ENCODE data around the gene PRKCB.
A peak's percentile ranks its signal among the peaks of the same experiment; 100 is the strongest.
"Not testable (repeated sequence)": the region's sequence is repeated elsewhere in the genome, so short reads cannot be mapped to it uniquely, and the experiment has no call there.

The PRKCB gene

GRCh38 chr16:24149102-24149501 is 313.3 kb downstream of the PRKCB start:
- no peaks in the 10 kb centered on the region for H3K36me3 ChIP-seq (ENCODE audit: control insufficient read depth, insufficient read depth, low read length)

GRCh38 chr16:24150282-24150681 is 314.5 kb downstream of the PRKCB start:
- Histone ChIP-seq H3K27ac (ENCODE audit: low read depth, low read length) (no peak overlapping the region), H3K9me3 (ENCODE audit: control insufficient read depth, insufficient read depth, low read length) (no peaks in the 10 kb centered on the region), H3K9ac (ENCODE audit: low read depth, low read length) (no peak overlapping the region), H3K4me1 (ENCODE audit: control insufficient read depth, insufficient read depth, low read length) (no peaks in the 10 kb centered on the region; the same call in 1 of the 2 replicates), H3K27me3 (ENCODE audit: control insufficient read depth, insufficient read depth, low read length) (no peaks in the 10 kb centered on the region), H3K36me3 (ENCODE audit: control insufficient read depth, insufficient read depth, low read length) (no peaks in the 10 kb centered on the region), H3K4me3 (ENCODE audit: low read depth, low read length) (no peak overlapping the region)

More at GRCh38 chr16:24149102-24149501, 313.3 kb downstream of the PRKCB start:
- no peak overlapping the region for H3K4me3 ChIP-seq (ENCODE audit: low read depth, low read length)
- H3K27me3 ChIP-seq (ENCODE audit: control insufficient read depth, insufficient read depth, low read length), result no peaks in the 10 kb centered on the region
- H3K4me1 ChIP-seq (ENCODE audit: control insufficient read depth, insufficient read depth, low read length), result no peaks in the 10 kb centered on the region; the same call in 1 of the 2 replicates
- no peak overlapping the region for H3K9ac ChIP-seq (ENCODE audit: low read depth, low read length)
- no peak overlapping the region for H3K27ac ChIP-seq (ENCODE audit: low read depth, low read length)
- no peaks in the 10 kb centered on the region for H3K9me3 ChIP-seq (ENCODE audit: control insufficient read depth, insufficient read depth, low read length)

GRCh38 chr16:24151482-24151939 is 315.7 kb downstream of the PRKCB start:
- Histone ChIP-seq H3K36me3 (ENCODE audit: control insufficient read depth, insufficient read depth, low read length) (no peaks in the 10 kb centered on the region), H3K9ac (ENCODE audit: low read depth, low read length) (no peak overlapping the region), H3K4me3 (ENCODE audit: low read depth, low read length) (no peak overlapping the region), H3K27me3 (ENCODE audit: control insufficient read depth, insufficient read depth, low read length) (no peaks in the 10 kb centered on the region), H3K9me3 (ENCODE audit: control insufficient read depth, insufficient read depth, low read length) (no peaks in the 10 kb centered on the region), H3K27ac (ENCODE audit: low read depth, low read length) (no peak overlapping the region), H3K4me1 (ENCODE audit: control insufficient read depth, insufficient read depth, low read length) (no peaks in the 10 kb centered on the region; the same call in 1 of the 2 replicates)

- not testable (repeated sequence) for H3K4me1 ChIP-seq (ENCODE audit: control insufficient read depth, insufficient read depth, low read length); H3K27ac ChIP-seq (ENCODE audit: low read depth, low read length); H3K27me3 ChIP-seq (ENCODE audit: control insufficient read depth, insufficient read depth, low read length); H3K9ac ChIP-seq (ENCODE audit: low read depth, low read length); H3K36me3 ChIP-seq (ENCODE audit: control insufficient read depth, insufficient read depth, low read length); H3K4me3 ChIP-seq (ENCODE audit: low read depth, low read length); H3K9me3 ChIP-seq (ENCODE audit: control insufficient read depth, insufficient read depth, low read length)
These were observed 316.3 kb downstream of the PRKCB start for GRCh38 chr16:24152048-24152447.

- Histone ChIP-seq H3K27me3 (ENCODE audit: control insufficient read depth, insufficient read depth, low read length) (no peaks in the 10 kb centered on the region), H3K27ac (ENCODE audit: low read depth, low read length) (no peak overlapping the region), H3K4me3 (ENCODE audit: low read depth, low read length) (no peak overlapping the region), H3K4me1 (ENCODE audit: control insufficient read depth, insufficient read depth, low read length) (no peaks in the 10 kb centered on the region; the same call in 1 of the 2 replicates), H3K36me3 (ENCODE audit: control insufficient read depth, insufficient read depth, low read length) (no peaks in the 10 kb centered on the region), H3K9ac (ENCODE audit: low read depth, low read length) (no peak overlapping the region), H3K9me3 (ENCODE audit: control insufficient read depth, insufficient read depth, low read length) (no peaks in the 10 kb centered on the region)
These were observed 317.0 kb downstream of the PRKCB start for GRCh38 chr16:24152826-24153225.

- Histone ChIP-seq H3K9ac (ENCODE audit: low read depth, low read length) (no peak overlapping the region), H3K27ac (ENCODE audit: low read depth, low read length) (no peak overlapping the region), H3K9me3 (ENCODE audit: control insufficient read depth, insufficient read depth, low read length) (no peaks in the 10 kb centered on the region), H3K36me3 (ENCODE audit: control insufficient read depth, insufficient read depth, low read length) (no peaks in the 10 kb centered on the region), H3K27me3 (ENCODE audit: control insufficient read depth, insufficient read depth, low read length) (no peaks in the 10 kb centered on the region), H3K4me1 (ENCODE audit: control insufficient read depth, insufficient read depth, low read length) (no peaks in the 10 kb centered on the region), H3K4me3 (ENCODE audit: low read depth, low read length) (no peak overlapping the region)
These were observed 321.0 kb downstream of the PRKCB start for GRCh38 chr16:24156777-24157176.

GRCh38 chr16:24163935-24164334 is 328.2 kb downstream of the PRKCB start:
- peaks cover 15% of the 10 kb centered on the region for H3K4me1 ChIP-seq (ENCODE audit: control insufficient read depth, insufficient read depth, low read length)

GRCh38 chr16:24164416-24164815 is 328.6 kb downstream of the PRKCB start:
- Histone ChIP-seq H3K9me3 (ENCODE audit: control insufficient read depth, insufficient read depth, low read length) (no peaks in the 10 kb centered on the region), H3K9ac (ENCODE audit: low read depth, low read length) (no peak overlapping the region), H3K27me3 (ENCODE audit: control insufficient read depth, insufficient read depth, low read length) (no peaks in the 10 kb centered on the region), H3K4me3 (ENCODE audit: low read depth, low read length) (no peak overlapping the region), H3K36me3 (ENCODE audit: control insufficient read depth, insufficient read depth, low read length) (no peaks in the 10 kb centered on the region), H3K27ac (ENCODE audit: low read depth, low read length) (no peak overlapping the region), H3K4me1 (ENCODE audit: control insufficient read depth, insufficient read depth, low read length) (peaks cover 15% of the 10 kb centered on the region)

More at GRCh38 chr16:24163935-24164334, 328.2 kb downstream of the PRKCB start:
- no peaks in the 10 kb centered on the region for H3K9me3 ChIP-seq (ENCODE audit: control insufficient read depth, insufficient read depth, low read length)
- no peaks in the 10 kb centered on the region for H3K27me3 ChIP-seq (ENCODE audit: control insufficient read depth, insufficient read depth, low read length)
- 0 out of 2 replicates have a peak overlapping the region, but pooled peaks have one; percentile 9 for H3K9ac ChIP-seq (ENCODE audit: low read depth, low read length)
- no peak overlapping the region for H3K4me3 ChIP-seq (ENCODE audit: low read depth, low read length)
- H3K36me3 ChIP-seq (ENCODE audit: control insufficient read depth, insufficient read depth, low read length), result no peaks in the 10 kb centered on the region
- no peak overlapping the region for H3K27ac ChIP-seq (ENCODE audit: low read depth, low read length)

GRCh38 chr16:24165273-24165672 is 329.5 kb downstream of the PRKCB start:
- H3K9ac ChIP-seq (ENCODE audit: low read depth, low read length), result no peak overlapping the region
- no peaks in the 10 kb centered on the region for H3K27me3 ChIP-seq (ENCODE audit: control insufficient read depth, insufficient read depth, low read length)
- H3K4me1 ChIP-seq (ENCODE audit: control insufficient read depth, insufficient read depth, low read length), result peaks cover 15% of the 10 kb centered on the region
- no peak overlapping the region for H3K4me3 ChIP-seq (ENCODE audit: low read depth, low read length)
- no peak overlapping the region for H3K27ac ChIP-seq (ENCODE audit: low read depth, low read length)
- no peaks in the 10 kb centered on the region for H3K9me3 ChIP-seq (ENCODE audit: control insufficient read depth, insufficient read depth, low read length)
- no peaks in the 10 kb centered on the region for H3K36me3 ChIP-seq (ENCODE audit: control insufficient read depth, insufficient read depth, low read length)

- Histone ChIP-seq H3K9me3 (ENCODE audit: control insufficient read depth, insufficient read depth, low read length) (no peaks in the 10 kb centered on the region), H3K27ac (ENCODE audit: low read depth, low read length) (no peak overlapping the region), H3K27me3 (ENCODE audit: control insufficient read depth, insufficient read depth, low read length) (no peaks in the 10 kb centered on the region), H3K36me3 (ENCODE audit: control insufficient read depth, insufficient read depth, low read length) (no peaks in the 10 kb centered on the region), H3K4me3 (ENCODE audit: low read depth, low read length) (no peak overlapping the region), H3K9ac (ENCODE audit: low read depth, low read length) (no peak overlapping the region), H3K4me1 (ENCODE audit: control insufficient read depth, insufficient read depth, low read length) (peaks cover 15% of the 10 kb centered on the region)
These were observed 331.1 kb downstream of the PRKCB start for GRCh38 chr16:24166661-24167528.

- H3K9me3 ChIP-seq (ENCODE audit: control insufficient read depth, insufficient read depth, low read length), result no peaks in the 10 kb centered on the region
- H3K9ac ChIP-seq (ENCODE audit: low read depth, low read length), result no peak overlapping the region
- H3K36me3 ChIP-seq (ENCODE audit: control insufficient read depth, insufficient read depth, low read length), result no peaks in the 10 kb centered on the region
- H3K27ac ChIP-seq (ENCODE audit: low read depth, low read length), result no peak overlapping the region
- H3K4me3 ChIP-seq (ENCODE audit: low read depth, low read length), result no peak overlapping the region
- H3K27me3 ChIP-seq (ENCODE audit: control insufficient read depth, insufficient read depth, low read length), result no peaks in the 10 kb centered on the region
- peaks cover 9% of the 10 kb centered on the region for H3K4me1 ChIP-seq (ENCODE audit: control insufficient read depth, insufficient read depth, low read length)
These were observed 333.1 kb downstream of the PRKCB start for GRCh38 chr16:24168856-24169255.

All from HUES48 (cell line).